GM21381 (cell line): ENCODE data around the gene SH3RF2.
"Not testable (repeated sequence)": the region's sequence is repeated elsewhere in the genome, so short reads cannot be mapped to it uniquely, and the experiment has no call there.

Experiments used
- ATAC-seq: cut with Tn5 transposase; IDR thresholded peaks from one replicate; pipeline ENCODE4 v1.9.1; 2021; ENCODE audit warnings: mild to moderate bottlenecking, moderate library complexity; ENCODE audit not compliant: unreplicated experiment

The SH3RF2 gene

GRCh38 chr5:145976431-145977155 lies 40.2 kb downstream of the SH3RF2 start:
- ATAC-seq = peak; percentile 82

- no peak for ATAC-seq
Observed at GRCh38 chr5:145978171-145978570, 41.8 kb downstream of the SH3RF2 start.

GRCh38 chr5:145978708-145979107 lies 42.3 kb downstream of the SH3RF2 start:
- ATAC-seq = no peak

GRCh38 chr5:145979270-145980223 lies 43.2 kb downstream of the SH3RF2 start:
- ATAC-seq = no peak

GRCh38 chr5:145980259-145980658 lies 43.9 kb downstream of the SH3RF2 start:
- ATAC-seq = no peak

- no peak for ATAC-seq
Observed at GRCh38 chr5:145980718-145981117, 44.3 kb downstream of the SH3RF2 start.

- ATAC-seq = no peak
Observed at GRCh38 chr5:145981589-145982571, 45.5 kb downstream of the SH3RF2 start.

DNA sequence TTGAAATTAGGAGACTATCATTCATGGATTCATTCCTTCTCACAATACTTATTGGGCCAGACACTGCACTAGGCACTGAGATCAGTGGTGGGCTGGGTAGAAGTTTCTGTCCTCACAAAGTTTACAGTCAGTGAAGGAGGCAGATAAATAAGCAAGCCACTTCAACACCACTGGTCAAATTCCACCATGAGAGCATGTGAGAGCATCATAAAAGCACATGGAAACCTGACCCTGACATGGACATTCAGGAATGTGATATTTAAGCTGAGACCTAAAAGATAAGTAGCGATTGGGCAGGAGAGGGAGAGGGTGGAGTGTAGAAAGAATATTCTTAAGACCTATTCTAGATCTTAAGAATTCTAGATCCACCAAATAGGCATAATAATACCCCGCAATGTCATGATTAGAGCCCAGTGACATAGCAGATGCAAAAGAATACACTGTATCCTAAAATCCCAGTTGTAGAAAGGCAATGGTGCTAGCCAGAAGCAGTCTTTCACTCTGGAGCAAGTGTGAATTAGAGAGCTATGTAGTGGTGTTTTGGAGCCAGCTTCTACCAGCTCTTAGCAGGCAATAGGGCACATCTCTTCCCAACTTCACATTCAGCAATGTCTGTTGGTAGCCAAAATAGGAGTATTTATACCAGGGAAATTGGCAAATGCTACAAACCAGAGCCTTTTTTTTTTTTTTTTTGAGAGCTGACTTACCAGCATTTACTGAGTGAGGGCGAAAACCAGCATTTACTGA lies 46.4 kb downstream of the SH3RF2 start:
- no peak for ATAC-seq

DNA sequence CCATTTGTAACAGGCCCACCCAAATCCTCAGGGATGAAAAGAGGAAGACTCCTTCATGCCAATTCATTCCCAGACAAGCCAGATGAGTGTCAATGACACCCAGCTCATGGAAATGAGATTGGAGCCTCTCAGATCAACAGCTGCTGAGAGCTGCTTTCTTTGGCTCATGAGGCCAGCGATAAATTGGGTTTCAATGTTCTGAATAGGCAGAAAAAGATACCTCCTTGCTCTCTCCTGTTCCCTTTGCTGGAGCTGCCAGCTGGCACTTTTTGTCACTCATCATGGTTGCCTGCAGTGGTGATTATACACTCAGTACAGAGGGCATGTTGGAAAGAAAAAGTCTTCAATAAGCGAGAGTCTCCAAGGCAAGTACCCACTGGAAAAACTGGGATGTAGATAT lies 47.1 kb downstream of the SH3RF2 start:
- ATAC-seq = no peak

GRCh38 chr5:145984072-145984471 lies 47.7 kb downstream of the SH3RF2 start:
- no peak for ATAC-seq

DNA sequence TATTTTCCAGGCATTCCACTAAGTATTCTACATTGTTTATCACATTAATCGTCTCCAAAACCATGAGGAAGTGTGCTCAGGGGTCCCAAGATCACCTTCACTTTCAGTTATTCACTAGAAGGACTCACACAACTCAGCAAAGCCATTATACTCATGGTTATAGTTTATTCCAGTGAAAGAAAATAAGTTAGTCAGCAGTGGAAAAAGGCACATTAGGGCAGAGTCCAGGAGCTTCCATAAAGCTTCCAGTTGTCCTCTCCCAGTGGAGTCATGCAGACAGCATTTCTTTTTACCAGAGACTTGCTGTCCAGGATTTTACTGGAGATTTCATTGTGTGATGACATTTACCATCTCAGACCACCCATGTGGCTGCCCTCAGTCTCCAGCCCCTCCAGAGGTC lies 51.5 kb downstream of the SH3RF2 start:
- ATAC-seq = no peak

GRCh38 chr5:145988993-145989392 lies 52.6 kb downstream of the SH3RF2 start:
- no peak for ATAC-seq

DNA sequence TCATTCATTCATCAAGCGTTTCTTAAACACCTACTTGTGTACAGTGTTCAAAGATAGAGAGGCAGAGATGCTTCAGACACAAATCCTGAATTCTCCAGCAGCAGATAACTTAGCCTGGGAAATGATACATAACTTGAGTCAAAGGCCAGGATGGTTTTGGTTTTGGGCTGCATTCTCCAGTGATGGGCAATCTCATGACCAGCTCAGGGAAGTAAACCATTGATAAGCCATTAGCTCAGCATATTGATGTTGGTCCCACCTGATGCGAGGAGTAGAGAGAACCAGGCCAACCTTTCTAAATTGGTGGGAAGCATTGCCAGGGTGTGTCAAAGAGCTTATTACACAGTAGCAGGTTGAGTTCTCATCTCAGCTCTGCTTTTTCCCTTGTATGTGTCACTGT lies 53.0 kb downstream of the SH3RF2 start:
- ATAC-seq = no peak

- ATAC-seq = no peak
Observed at GRCh38 chr5:145990170-145990569, 53.8 kb downstream of the SH3RF2 start.

DNA sequence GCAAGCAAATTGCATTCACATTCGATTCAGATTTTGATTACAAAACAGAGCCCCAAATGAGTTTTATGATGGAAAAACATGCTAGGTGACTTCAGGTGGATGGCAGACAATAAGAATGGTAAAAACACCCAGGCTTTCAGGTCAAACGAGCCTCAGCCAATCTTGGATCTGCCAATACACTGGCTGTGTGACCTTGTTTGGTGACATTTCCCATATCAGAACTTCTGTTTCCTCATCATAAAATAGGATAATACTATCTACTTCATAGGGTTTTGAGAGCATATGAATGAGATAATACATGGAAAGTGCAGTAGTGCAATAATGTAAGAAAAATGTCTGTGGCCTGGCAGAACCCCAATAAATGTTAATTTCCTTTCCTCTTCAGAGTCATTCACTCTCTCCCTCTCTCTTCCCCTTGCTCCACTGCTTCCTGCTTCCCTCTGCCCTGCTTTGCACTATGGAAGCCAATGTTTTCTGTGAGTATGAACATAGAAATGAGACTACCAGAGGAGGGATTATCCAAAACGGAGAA lies 54.7 kb downstream of the SH3RF2 start:
- no peak for ATAC-seq

DNA sequence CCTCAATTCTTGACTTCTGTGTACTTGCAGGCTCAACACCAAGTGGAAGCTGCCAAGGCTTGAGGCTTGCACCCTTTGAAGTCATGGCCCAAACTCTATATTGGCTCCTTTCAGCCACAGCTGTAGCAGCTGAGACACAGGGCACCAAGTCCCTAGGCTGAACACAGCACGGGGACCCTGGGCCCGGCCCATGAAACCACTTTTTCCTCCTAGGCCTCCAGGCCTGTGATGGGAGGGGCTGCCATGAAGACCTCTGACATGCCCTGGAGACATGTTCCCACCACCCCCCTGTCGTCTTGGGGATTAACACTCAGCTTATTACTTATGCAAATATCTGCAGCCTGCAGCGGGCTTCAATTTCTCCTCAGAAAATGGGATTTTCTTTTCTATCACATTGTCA lies 57.2 kb downstream of the SH3RF2 start:
- ATAC-seq = not testable (repeated sequence)

GRCh38 chr5:145996135-145996534 lies 59.8 kb downstream of the SH3RF2 start:
- ATAC-seq = no peak

DNA sequence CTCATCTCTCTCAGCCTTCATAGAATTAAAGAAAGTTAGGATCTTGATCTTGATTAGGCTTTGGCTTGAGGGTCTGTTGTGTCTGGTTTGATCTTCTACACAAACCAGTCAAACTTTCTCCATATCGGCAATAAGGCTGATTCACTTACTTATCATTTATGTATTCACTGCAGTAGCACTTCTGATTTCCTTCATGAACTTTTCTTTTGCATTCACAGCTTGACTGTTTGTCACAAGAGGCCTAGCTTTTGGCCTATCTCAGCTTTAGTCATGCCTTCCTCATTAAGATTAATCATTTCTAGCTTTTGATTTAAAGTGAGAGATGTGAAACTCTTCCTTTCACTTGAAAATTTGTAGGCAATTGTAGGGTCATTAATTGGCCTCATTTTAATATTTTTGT lies 62.8 kb downstream of the SH3RF2 start:
- ATAC-seq = no peak

DNA sequence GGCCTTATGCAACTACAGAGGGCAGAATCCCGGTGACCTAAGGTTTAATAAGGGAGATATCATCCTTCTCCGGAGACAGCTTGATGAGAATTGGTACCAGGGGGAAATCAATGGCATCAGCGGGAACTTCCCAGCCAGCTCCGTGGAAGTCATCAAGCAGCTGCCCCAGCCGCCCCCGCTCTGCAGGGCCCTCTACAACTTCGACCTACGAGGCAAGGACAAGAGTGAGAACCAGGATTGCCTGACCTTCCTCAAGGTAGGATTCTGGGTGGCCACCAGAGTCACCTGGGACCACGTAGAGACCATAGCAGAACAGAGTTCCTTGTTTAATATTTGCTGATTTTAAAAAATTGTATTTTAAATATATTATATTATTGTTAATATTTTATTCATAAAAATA lies 63.7 kb downstream of the SH3RF2 start:
- no peak for ATAC-seq
